Activated CD8-positive, alpha-beta memory T cell treated with anti-CD3 and anti-CD28 coated beads, Interleukin-2, amount 50 U/mL, for 1 hour (primary cell): ENCODE measurements around the gene HEPACAM2.

ENCODE experiments used
- DNase-seq: peaks from one replicate; pipeline ENCODE4 v3.0.0-alpha.2; 2020; ENCODE audit errors: extremely low read depth

Gene HEPACAM2

GRCh38 chr7:93226310-93226709 is at the start of gene HEPACAM2:
Gene HEPACAM2, minus strand, starts transcription at chr7:93226469.
- no peak for DNase-seq

- no peak for DNase-seq
Measured at GRCh38 chr7:93265220-93265619, 39.0 kb upstream of the HEPACAM2 start.

- DNase-seq: no peak
Measured at GRCh38 chr7:93262535-93262934, 36.3 kb upstream of the HEPACAM2 start.

- DNase-seq: no peak
Measured at GRCh38 chr7:93258661-93259060, 32.4 kb upstream of the HEPACAM2 start.

GRCh38 chr7:93249491-93250148 is 23.4 kb upstream of the HEPACAM2 start:
- DNase-seq: no peak

GRCh38 chr7:93245525-93246432 is 19.5 kb upstream of the HEPACAM2 start:
- no peak for DNase-seq

- no peak for DNase-seq
Measured at GRCh38 chr7:93242106-93242505, 15.8 kb upstream of the HEPACAM2 start.

GRCh38 chr7:93239824-93240223 is 13.6 kb upstream of the HEPACAM2 start:
- no peak for DNase-seq

GRCh38 chr7:93238748-93239147 is 12.5 kb upstream of the HEPACAM2 start:
- no peak for DNase-seq

GRCh38 chr7:93238131-93238530 is 11.9 kb upstream of the HEPACAM2 start:
- DNase-seq: no peak

GRCh38 chr7:93235541-93235940 is 9.3 kb upstream of the HEPACAM2 start:
- DNase-seq: no peak

- DNase-seq: no peak
Measured at GRCh38 chr7:93232673-93233018, 6.4 kb upstream of the HEPACAM2 start.

GRCh38 chr7:93231799-93232672 is 5.8 kb upstream of the HEPACAM2 start, which contains the start of gene VPS50:
Gene VPS50, plus strand, starts transcription at chr7:93232366. Its CDS starts 102 bp downstream, at chr7:93232468.
- DNase-seq: peak; percentile 75

GRCh38 chr7:93231259-93231658 is 5.0 kb upstream of the HEPACAM2 start:
- no peak for DNase-seq

GRCh38 chr7:93228302-93228701 is 2.0 kb upstream of the HEPACAM2 start:
- DNase-seq: no peak

- DNase-seq: no peak
Measured at GRCh38 chr7:93219868-93220267, 6.4 kb downstream of the HEPACAM2 start.

GRCh38 chr7:93218997-93219827 is 7.1 kb downstream of the HEPACAM2 start:
- DNase-seq: no peak

GRCh38 chr7:93212881-93213280 is 13.4 kb downstream of the HEPACAM2 start:
- DNase-seq: no peak

- no peak for DNase-seq
Measured at GRCh38 chr7:93211228-93211818, 14.9 kb downstream of the HEPACAM2 start.

- DNase-seq: no peak
Measured at GRCh38 chr7:93205046-93205445, 21.2 kb downstream of the HEPACAM2 start.

- no peak for DNase-seq
Measured at GRCh38 chr7:93203496-93203895, 22.8 kb downstream of the HEPACAM2 start.
